T47D (cell line): ENCODE results near the gene KIF4A.

Experiments
- DNase-seq, 2 experiments: peaks; one replicate each; pipeline versions ENCODE4 v3.0.0 to v3.0.0-alpha.2; 2011 to 2012; ENCODE audit warnings: low read depth in 1 of 2, low spot score in 1 of 2
- JUND ChIP-seq: IDR thresholded peaks from 2 replicates; pipeline ENCODE4 v1.6.1; 2012; ENCODE audit warnings: low read depth
- in situ Hi-C: cut with HindIII; loops from 2 replicates; pipeline ENCODE4 v1.10.0; 2016; ENCODE audit warnings: low sequenced_read_pairs, low pct_unique_long_range_greater_than_20kb

KIF4A gene

GRCh38 chrX:70426286-70427278 is 136.7 kb downstream of the KIF4A start:
- in situ Hi-C loops: no loop called here
- DNase-seq: no peak
- TF ChIP-seq JUND: no peak

- in situ Hi-C loops: no loop called here
- no peak for TF ChIP-seq JUND
- no peak for DNase-seq
These were observed 137.5 kb downstream of the KIF4A start for GRCh38 chrX:70427365-70427764.

- TF ChIP-seq JUND: no peak
- DNase-seq: no peak
- in situ Hi-C loops: no loop called here
These were observed 139.9 kb downstream of the KIF4A start for GRCh38 chrX:70429759-70430158.

DNA sequence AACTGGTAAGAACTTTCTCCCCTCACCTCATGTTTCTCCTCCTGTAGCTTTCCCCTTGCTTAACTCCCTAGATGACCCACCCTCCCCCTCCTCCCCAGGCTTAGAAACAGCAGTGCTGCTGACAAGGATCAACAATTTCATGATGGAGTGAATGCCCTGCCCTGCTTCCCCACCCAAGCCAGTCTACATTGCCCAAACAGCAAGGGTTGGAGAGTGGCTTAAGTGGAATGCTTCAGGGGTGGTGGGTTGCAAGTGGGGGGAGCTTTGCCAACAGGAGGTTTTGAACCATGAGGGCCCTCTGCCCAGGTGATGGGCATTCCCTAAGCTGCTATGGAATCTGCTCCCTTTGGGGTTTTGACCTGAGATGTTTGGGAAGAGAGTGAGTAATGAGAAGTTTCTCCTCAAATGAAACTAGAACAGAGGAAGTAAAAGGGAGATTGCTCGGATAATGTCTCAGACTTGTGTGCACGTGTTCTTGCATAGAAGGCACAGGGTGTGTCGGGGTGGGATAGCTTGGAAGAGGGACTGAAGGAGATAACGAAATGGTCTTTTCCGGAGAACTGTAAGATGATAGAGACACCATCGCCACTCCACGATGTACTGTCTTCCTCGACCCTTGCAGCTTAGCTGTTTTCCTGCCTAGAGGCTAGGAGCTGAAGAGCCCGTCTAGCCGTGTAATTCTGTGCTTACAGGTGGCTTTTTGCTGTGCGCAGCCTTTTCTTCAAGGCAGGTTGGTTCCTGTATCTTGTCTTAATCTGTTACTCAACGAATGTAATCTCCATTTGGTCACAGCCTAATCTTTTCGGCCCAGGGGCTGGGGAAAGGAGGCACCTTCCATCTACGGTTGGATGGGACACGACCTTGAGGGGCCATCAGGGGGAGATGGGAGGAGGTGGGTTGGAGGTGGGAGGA is 143.3 kb downstream of the KIF4A start:
- no peak for DNase-seq
- in situ Hi-C loops: no loop called here
- no peak for TF ChIP-seq JUND

DNA sequence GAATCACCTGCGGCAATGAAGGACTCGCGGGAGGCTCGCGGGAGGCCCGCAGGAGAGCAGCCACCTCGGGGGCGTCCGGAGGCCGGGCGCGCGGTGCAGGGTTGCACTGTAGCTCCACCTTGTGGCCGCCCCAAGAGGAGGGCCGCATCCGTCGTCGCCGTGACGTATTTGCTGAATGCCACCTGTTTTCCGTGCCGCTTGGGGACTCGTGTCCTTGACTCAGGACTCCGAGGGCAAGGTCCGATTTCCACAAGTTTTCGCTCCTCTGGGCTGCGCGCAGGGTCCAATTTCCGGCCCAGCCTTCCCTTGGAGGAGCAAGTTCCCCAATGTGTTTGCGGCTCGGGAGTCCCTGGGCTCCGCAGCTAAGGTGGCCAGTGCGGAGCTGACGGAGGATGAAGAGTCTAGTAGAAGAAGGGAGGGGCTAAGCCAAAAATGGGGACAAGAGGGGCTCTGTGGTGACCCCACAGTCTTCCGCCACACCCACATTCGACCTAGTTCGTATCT is 144.0 kb downstream of the KIF4A start:
- DNase-seq: peak; percentile 37 to 71
- in situ Hi-C loops: no loop called here
- TF ChIP-seq JUND: no peak

- in situ Hi-C loops: no loop called here
- TF ChIP-seq JUND: no peak
- DNase-seq: peak; percentile 74 to 87
These were observed 144.5 kb downstream of the KIF4A start for GRCh38 chrX:70434352-70434866.

DNA sequence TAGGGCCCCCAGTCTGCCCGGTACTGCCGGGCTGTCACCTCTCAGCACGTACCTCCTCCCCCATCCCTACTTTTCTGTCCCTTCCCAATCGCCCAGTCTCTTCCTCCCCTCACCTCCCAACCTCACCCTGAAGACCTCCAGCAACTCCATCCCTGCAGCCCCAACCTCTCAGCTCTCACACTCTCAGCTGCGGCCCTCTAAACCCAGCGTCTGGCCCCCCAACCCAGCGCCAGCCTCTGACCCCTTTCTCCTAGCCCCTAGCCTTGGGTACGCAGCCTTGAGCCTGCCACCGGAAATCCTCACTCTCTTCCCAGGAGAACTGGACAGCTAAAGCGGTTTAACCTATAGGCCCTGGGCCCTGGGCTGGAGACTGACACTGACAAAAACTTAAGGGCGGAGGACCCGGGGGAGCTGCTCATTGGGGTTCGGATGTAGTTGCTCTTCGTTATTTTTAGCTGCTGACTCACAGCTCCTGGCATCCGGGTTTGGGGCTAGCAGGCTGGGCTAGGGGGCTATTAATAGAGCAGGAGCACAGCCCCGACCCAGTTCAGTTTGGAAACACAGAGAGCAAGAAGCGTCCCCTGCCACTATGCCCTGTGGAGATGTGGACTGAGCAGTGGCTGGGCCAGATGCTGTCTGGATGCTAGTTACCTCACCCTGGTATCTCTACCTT is 145.1 kb downstream of the KIF4A start:
- no peak for DNase-seq
- in situ Hi-C loops: no loop called here
- TF ChIP-seq JUND: no peak

DNA sequence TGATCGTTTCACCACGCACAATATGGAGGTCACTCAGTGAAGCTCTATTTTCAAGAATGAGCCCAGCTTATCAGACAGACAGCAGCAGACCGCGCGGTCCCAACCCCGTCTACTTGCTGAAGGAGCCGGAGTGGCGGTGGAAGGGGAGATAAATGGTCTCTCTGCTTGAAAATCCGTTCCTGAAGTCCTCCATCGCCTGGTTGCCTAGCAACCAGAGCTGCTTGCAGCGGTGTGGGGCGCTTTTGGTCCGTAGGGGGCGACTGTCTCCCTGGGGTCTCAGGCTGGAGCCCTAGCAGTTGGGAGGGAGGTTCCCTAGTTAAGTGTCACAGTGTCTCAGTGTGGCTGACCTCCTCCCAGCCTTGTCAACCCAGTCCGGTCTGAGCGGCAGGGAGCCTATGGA is 146.4 kb downstream of the KIF4A start:
- DNase-seq: no peak
- in situ Hi-C loops: no loop called here
- no peak for TF ChIP-seq JUND

DNA sequence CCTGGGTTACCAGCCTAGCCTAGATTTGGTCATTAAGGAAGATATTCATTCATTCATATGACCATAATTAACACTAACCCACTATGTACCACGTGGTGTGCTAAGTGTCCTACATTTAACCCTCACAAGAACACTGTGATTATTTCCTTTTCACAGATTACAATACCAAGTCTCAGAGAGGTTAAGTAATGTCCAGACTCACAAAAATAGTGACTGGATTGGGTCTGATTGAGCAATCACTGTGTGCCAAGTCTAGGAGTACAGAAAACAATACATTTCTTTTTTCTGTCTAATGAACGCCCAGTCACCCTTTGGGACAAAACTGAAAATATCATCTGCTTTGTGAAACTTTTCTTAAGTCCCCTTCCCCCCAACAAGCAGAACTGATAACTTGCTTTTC is 147.1 kb downstream of the KIF4A start:
- no peak for DNase-seq
- TF ChIP-seq JUND: no peak
- in situ Hi-C loops: no loop called here

DNA sequence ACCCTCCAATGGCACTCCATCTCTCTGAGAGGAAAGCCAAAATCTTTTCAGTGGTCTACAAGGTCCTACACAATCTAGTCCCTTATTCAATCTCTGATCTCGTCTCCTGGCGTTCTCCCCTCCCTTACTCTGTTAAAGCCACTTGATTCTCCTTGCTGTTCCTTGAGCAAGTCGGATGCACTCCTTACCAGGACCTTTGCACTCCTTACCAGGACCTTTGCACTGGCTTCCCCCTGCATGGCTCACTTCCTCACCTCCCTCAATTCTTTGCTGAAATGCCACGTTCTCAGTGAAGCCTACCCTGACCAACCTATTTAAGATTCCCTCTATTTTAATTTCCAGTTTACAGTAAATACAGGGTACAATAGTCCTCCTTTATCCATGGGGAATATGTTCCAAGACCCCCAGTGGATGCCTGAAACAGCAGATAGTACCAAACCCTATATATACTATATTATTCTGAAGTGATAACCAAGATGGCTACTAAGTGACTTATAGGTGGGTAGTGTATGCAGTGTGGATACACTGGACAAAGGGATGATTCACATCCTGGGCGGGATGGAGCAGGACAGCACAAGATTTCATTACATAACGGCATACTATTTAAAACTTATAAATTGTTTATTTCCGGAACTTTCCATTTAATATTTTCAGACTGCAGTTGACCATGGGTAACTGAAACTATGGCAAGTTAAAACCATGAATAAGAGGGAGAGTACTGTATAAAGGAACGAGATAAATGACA is 148.2 kb downstream of the KIF4A start:
- TF ChIP-seq JUND: no peak
- in situ Hi-C loops: no loop called here
- no peak for DNase-seq

DNA sequence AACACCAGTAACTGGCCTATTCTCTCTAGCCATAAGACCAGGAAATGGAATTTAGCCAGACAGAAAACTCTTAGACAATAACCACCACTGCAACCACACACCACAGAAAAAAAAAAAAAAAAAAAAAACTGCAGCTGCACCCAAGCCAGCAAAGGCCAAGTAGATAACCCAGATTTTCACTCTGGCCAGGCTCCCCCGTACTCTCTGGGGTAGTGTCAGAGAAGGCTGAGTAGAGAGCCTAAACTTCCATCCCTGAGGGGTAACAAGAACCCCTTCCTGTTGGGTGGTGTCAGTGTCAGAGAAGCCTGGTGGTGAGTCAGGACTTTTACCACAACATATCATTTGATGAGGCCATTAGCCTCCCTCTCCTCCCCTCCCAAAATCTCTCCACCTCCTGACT is 149.1 kb downstream of the KIF4A start:
- TF ChIP-seq JUND: no peak
- in situ Hi-C loops: no loop called here
- no peak for DNase-seq
